GM21360 (cell line): ENCODE results near the gene NECTIN1.

ENCODE experiments used
- ATAC-seq: cut with Tn5 transposase; IDR thresholded peaks from one replicate; pipeline ENCODE4 v1.9.1; 2021; ENCODE audit warnings: mild to moderate bottlenecking, moderate library complexity; ENCODE audit not compliant: unreplicated experiment

The NECTIN1 gene

GRCh38 chr11:119728651-119729580 lies at the start of gene NECTIN1:
NECTIN1 (minus strand) TSS chr11:119729200; CDS start chr11:119728553, 647 bp downstream.
- peak; percentile 79 for ATAC-seq

GRCh38 chr11:119778391-119779194 lies 49.6 kb upstream of the NECTIN1 start:
- ATAC-seq: no peak

- no peak for ATAC-seq
These were observed 48.9 kb upstream of the NECTIN1 start for GRCh38 chr11:119777940-119778339.

- no peak for ATAC-seq
These were observed 47.7 kb upstream of the NECTIN1 start for GRCh38 chr11:119776651-119777050.

GRCh38 chr11:119776031-119776636 lies 47.1 kb upstream of the NECTIN1 start:
- ATAC-seq: no peak

- ATAC-seq: no peak
These were observed 45.3 kb upstream of the NECTIN1 start for GRCh38 chr11:119774172-119774763.

GRCh38 chr11:119772641-119773415 lies 43.8 kb upstream of the NECTIN1 start:
- ATAC-seq: no peak

GRCh38 chr11:119772076-119772475 lies 43.1 kb upstream of the NECTIN1 start:
- no peak for ATAC-seq

GRCh38 chr11:119771172-119771770 lies 42.3 kb upstream of the NECTIN1 start:
- ATAC-seq: no peak

GRCh38 chr11:119765628-119766027 lies 36.6 kb upstream of the NECTIN1 start:
- no peak for ATAC-seq

GRCh38 chr11:119764108-119764868 lies 35.3 kb upstream of the NECTIN1 start:
- ATAC-seq: no peak

- ATAC-seq: no peak
These were observed 34.2 kb upstream of the NECTIN1 start for GRCh38 chr11:119763071-119763728.

GRCh38 chr11:119759747-119760412 lies 30.9 kb upstream of the NECTIN1 start:
- ATAC-seq: no peak

- ATAC-seq: no peak
These were observed 30.3 kb upstream of the NECTIN1 start for GRCh38 chr11:119759324-119759723.

GRCh38 chr11:119758291-119758690 lies 29.3 kb upstream of the NECTIN1 start:
- no peak for ATAC-seq

- no peak for ATAC-seq
These were observed 28.4 kb upstream of the NECTIN1 start for GRCh38 chr11:119757378-119757777.

GRCh38 chr11:119756169-119756865 lies 27.3 kb upstream of the NECTIN1 start:
- ATAC-seq: no peak
